ENCODE measurements around the gene GTF2F2. TPM values are rescaled to one million over a fixed set of nuclear protein-coding genes. Genes with fewer than 3 reads are reported as not detected.

Gene GTF2F2
- total RNA-seq, 2 donors from 2014 or later: 18.7 to 20.5 TPM

GRCh38 chr13:45282994-45283393 lies 162.7 kb downstream of the GTF2F2 start:
- intact Hi-C loops (cut with DNase I): loop anchor here (10.0 kb wide), 1 partner anchor 88 kb away; no protein-coding TSS in a partner anchor
- Histone ChIP-seq H3K9ac (ENCODE audit: low read depth in 2 of 2, low read length in 2 of 2) (no peak overlapping the region), H3K36me3 (no peaks in the 10 kb centered on the region), H3K4me1 (no peaks in the 10 kb centered on the region), H3K27me3 (no peaks in the 10 kb centered on the region), H3K4me3 (no peak overlapping the region), H3K9me3 (no peaks in the 10 kb centered on the region), H3K27ac (no peak overlapping the region)
- no peak for DNase-seq
- TF ChIP-seq CTCF (IDR thresholded peaks at IDR 0.05): no peak

- no peaks in the 10 kb centered on the region for H3K27me3 ChIP-seq
- no peaks in the 10 kb centered on the region for H3K36me3 ChIP-seq
- DNase-seq: no peak
- H3K27ac ChIP-seq: no peak overlapping the region
- no peaks in the 10 kb centered on the region for H3K9me3 ChIP-seq
- H3K4me3 ChIP-seq: no peak overlapping the region
- H3K4me1 ChIP-seq: no peaks in the 10 kb centered on the region
- no peak for TF ChIP-seq CTCF (IDR thresholded peaks at IDR 0.05)
- intact Hi-C loops (cut with DNase I): loop anchor here (10.0 kb wide), 1 partner anchor 95 kb away; no protein-coding TSS in a partner anchor
- no peak overlapping the region for H3K9ac ChIP-seq (ENCODE audit: low read depth in 2 of 2, low read length in 2 of 2)
These were observed 169.7 kb downstream of the GTF2F2 start for GRCh38 chr13:45289936-45290563.

GRCh38 chr13:45292176-45292575 lies 171.9 kb downstream of the GTF2F2 start:
- intact Hi-C loops (cut with DNase I): no loop called here
- TF ChIP-seq CTCF (IDR thresholded peaks at IDR 0.05): no peak

GRCh38 chr13:45295536-45295935 lies 175.2 kb downstream of the GTF2F2 start:
- DNase-seq: no peak

More at GRCh38 chr13:45292176-45292575, 171.9 kb downstream of the GTF2F2 start:
- H3K9me3 ChIP-seq: no peaks in the 10 kb centered on the region
- no peak for DNase-seq
- no peaks in the 10 kb centered on the region for H3K36me3 ChIP-seq
- H3K27ac ChIP-seq: no peak overlapping the region
- no peaks in the 10 kb centered on the region for H3K4me1 ChIP-seq
- no peak overlapping the region for H3K4me3 ChIP-seq
- H3K27me3 ChIP-seq: no peaks in the 10 kb centered on the region
- H3K9ac ChIP-seq (ENCODE audit: low read depth in 2 of 2, low read length in 2 of 2): no peak overlapping the region

GRCh38 chr13:45296259-45296658 lies 175.9 kb downstream of the GTF2F2 start:
- Histone ChIP-seq H3K9ac (ENCODE audit: low read depth in 2 of 2, low read length in 2 of 2) (no peak overlapping the region), H3K27ac (no peak overlapping the region), H3K27me3 (no peaks in the 10 kb centered on the region), H3K4me3 (no peak overlapping the region), H3K9me3 (no peaks in the 10 kb centered on the region), H3K4me1 (no peaks in the 10 kb centered on the region), H3K36me3 (no peaks in the 10 kb centered on the region)
- TF ChIP-seq CTCF (IDR thresholded peaks at IDR 0.05): no peak
- intact Hi-C loops (cut with DNase I): no loop called here
- no peak for DNase-seq

More at GRCh38 chr13:45295536-45295935, 175.2 kb downstream of the GTF2F2 start:
- Histone ChIP-seq H3K27ac (no peak overlapping the region), H3K4me3 (no peak overlapping the region), H3K36me3 (no peaks in the 10 kb centered on the region), H3K4me1 (no peaks in the 10 kb centered on the region), H3K27me3 (no peaks in the 10 kb centered on the region), H3K9ac (ENCODE audit: low read depth in 2 of 2, low read length in 2 of 2) (no peak overlapping the region), H3K9me3 (no peaks in the 10 kb centered on the region)
- intact Hi-C loops (cut with DNase I): no loop called here
- TF ChIP-seq CTCF (IDR thresholded peaks at IDR 0.05): no peak

All from colonic mucosa (tissue), 4 donors.